ENCODE results near the gene ETNK2.

DNA sequence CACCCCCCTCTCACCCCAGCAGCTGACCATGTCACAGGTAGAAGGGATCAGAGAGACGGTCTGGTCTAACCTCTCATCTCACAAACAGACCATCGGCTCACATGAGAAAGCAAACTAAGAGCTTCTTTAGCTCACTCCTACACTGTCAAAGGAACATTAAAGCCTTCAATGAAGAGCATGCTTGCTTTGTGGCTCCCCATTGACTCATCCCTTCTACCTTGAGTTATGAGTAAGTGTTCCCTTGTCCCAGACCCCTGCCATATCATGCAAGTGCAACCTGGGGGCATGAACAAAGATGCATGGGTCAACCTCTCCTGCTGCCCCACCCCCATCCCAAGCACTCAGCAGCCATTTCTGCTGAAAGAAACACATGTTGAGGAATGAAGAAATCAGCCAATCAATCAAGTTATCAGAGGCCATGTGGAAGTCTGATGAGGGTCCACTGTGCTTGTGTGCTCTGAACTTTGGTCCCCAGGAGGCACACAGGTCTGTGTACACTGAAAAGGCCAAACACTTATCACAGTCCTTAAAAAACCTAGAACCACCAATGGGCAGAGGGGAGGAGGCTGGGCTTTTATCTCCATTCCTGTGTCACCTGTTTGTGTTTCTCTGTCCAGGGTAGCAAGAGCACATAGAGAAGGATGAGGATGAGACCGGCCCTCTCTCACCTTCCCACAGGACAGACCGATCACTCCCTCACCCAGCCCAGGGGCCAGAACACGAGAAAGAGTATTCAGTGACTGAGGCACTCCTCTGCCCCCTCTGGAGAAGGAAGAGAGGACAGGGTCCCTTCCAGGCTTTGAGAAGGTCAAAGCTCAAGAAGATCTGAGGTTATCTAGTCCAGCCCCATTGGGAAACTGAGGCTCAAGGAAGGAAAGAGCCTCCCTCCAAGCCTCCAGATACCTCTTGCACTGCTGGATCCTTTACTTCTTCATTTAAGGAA is 9.5 kb downstream of the ETNK2 start:
- TF ChIP-seq MYC (IDR thresholded peaks at IDR 0.05; ENCODE audit: low read depth, low read length) (no peak), POLR2A (IDR thresholded peaks at IDR 0.05; ENCODE audit: extremely low read depth, insufficient read length) (no peak)
- TF ChIP-seq, protein P1, sequence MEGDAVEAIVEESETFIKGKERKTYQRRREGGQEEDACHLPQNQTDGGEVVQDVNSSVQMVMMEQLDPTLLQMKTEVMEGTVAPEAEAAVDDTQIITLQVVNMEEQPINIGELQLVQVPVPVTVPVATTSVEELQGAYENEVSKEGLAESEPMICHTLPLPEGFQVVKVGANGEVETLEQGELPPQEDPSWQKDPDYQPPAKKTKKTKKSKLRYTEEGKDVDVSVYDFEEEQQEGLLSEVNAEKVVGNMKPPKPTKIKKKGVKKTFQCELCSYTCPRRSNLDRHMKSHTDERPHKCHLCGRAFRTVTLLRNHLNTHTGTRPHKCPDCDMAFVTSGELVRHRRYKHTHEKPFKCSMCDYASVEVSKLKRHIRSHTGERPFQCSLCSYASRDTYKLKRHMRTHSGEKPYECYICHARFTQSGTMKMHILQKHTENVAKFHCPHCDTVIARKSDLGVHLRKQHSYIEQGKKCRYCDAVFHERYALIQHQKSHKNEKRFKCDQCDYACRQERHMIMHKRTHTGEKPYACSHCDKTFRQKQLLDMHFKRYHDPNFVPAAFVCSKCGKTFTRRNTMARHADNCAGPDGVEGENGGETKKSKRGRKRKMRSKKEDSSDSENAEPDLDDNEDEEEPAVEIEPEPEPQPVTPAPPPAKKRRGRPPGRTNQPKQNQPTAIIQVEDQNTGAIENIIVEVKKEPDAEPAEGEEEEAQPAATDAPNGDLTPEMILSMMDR (IDR thresholded peaks at IDR 0.05; ENCODE audit: low read depth, low read length): no peak
